HL-60/S4 treated with retinoic acid at 250 ng/mL for 4 days and 3 days (cell line): Measurements from ENCODE around the gene HSPBP1.

ENCODE experiments used
- in situ Hi-C: fragments of 300-500 bp; cut with MboI; formaldehyde crosslinking; loops from 2 replicates; pipeline ENCODE4 v1.7.0; 2022; ENCODE audit warnings: low sequenced_read_pairs

HSPBP1 gene

GRCh38 chr19:55256562-55257460 is 23.1 kb downstream of the HSPBP1 start:
- in situ Hi-C loops, result no loop called here

DNA sequence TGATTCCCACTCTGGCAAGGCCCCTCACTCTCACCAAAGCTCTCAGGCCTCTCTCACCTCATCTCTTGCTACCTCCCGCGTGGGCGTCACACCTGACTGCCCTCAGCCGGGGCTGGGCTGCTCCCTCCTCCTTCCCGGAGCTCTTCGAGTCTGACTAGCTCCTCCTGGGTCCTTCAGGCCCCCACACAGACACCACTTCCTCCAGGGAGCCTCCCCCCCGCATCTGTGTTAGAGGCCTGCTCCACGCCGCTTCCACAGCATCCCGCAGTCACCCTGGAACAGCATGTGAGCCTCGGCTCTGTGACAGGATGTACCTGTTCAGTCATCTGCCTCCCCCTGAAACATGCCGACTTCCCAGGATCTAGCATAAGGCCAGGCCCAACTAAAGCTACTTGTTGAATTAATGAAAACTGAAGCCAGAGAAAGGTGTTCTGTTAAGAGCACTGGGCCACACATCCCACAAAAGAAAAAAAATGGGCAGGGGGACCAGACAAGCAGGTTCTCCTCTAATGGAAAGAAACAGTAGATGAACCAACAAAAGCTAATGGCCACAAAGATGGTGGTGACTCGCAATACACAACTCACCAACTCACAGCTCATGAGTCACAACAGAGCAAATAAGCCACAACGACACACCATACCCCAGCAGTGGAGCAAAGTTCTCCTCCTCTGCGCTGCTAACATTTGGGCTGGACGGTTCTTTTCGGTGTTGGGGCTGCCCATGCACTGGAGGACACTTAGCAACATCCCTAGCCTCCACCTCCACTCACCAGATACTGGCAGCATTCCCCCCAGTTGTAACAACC is 24.1 kb downstream of the HSPBP1 start:
- in situ Hi-C loops, result no loop called here

DNA sequence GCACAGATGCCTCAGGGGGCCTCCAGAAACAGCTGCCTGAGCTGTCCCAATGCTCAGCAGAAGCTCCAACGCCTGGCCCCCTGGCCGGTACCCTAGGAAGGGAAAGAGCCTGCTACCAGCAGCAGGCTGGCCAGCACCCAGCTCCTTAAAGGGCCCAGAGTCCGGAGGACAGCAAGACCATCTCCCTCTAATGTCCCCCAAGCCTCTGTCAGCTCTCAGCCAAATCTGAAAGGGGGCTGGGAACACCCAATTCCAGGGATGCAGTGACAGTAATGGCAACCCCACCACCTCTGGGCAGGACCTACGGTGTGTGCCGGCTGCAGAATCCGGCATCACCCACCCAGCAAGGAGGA is 25.3 kb downstream of the HSPBP1 start:
- in situ Hi-C loops, result no loop called here

GRCh38 chr19:55253842-55254624 is 25.9 kb downstream of the HSPBP1 start:
- in situ Hi-C loops, result no loop called here

- in situ Hi-C loops, result no loop called here
Observed at GRCh38 chr19:55252760-55253663, 26.9 kb downstream of the HSPBP1 start.

DNA sequence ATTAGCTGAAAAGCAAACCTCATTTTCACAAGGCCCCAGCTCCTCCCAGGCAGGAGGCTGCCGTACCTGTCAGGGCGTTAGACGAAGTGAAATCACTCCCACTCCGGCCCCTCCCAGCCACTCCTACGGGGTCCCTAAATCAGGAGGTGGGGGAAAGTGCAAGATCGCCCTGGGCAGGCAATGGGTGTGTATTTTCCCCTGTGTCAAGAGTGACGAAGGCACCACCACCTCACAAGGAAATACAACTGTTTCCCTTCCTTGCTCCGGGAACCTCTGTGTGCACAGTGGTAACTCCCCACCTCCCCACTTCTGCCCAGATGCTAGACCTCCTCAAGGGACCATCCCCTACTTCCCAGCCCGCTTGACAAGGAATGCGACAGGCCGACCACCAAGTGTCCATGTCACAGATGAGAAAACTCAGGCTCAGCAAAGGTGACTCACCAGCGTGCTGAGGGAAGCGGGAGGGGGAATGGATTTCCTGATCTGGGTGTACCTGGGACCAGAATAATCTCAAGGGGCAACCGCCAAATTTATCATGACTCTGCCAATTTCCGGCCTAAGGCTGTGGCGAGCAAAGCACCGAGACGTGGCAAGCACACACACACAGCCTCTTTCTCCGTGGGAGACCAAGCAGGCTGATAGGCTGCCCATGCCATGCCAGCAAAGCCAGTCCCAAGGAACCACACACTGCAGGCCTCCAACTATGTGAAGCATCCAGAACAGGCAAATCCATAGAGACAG is 28.4 kb downstream of the HSPBP1 start:
- in situ Hi-C loops, result no loop called here

DNA sequence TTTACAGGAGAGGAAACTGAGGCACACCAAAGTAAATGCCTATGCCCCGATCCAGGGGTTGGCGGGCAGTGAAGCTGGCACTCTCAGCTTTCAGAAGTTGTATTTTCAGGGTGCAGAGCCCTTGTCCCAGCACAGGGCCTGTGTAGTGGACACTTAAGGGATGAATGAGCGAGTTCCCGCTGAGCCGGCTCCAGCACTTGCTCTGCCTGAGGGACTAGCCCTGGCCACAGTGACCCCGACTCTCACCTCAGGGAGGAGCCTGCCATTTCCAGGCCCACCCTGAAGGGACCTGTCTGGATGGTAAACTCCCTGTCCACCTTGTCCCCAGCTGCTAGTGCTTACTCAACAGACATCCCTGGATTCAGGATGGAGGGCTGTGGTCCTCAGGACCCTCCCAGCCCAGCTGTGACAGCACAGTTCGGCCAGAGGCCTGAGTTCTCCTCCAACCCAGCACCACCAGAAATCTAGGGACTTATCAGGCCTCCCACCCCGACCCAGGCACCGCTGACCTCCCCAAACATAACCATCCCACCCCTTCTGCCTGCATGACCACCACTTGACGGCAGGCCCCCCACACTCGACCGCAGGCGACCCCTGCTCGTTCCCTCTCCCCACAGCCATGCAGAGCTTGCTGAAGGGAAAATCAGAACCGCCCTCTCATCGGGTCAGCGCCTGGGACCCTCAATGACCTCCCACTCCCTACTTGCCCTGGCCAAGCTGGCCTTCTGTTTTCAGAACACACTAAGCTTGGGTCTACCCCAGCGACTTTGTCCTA is 29.5 kb downstream of the HSPBP1 start:
- in situ Hi-C loops, result no loop called here

DNA sequence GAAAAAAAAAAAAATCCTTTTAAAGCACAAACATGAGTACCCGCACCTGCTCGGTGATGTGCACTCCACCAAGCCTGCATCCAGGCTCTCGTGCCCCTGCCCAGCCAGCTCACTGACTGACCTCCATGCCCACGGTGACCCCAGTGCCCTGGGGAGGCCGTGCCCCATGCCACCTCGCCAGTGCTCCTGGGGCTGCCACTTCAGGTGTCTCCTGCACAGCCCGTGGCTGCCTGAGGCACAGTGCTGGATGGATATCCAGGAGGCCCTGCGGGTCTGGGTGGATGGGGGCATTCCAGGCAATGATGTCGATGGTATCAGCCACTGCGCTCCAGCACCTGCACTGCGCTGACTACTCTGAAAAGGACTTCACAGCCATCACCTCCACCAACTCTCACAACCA is 30.1 kb downstream of the HSPBP1 start:
- in situ Hi-C loops, result no loop called here

DNA sequence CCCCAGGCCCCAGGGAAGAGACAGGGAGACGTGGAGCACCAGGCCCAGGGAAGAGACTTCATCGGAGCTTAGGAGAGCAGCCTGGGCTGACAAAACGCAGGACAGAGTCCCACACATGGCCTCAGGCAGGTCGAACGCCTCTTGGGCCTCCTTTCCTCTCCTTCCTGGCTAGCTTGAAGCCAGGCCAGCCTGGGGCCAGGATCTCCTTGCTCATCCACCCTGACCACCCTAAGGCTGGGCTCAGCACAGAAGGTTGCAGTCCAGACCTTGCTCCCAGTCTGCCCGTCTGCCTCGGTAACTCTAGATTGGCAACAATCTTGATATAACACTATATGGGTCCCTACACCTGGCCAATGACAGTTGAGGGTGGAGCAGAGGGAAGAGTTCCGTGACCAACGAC is 31.2 kb downstream of the HSPBP1 start:
- in situ Hi-C loops, result no loop called here

DNA sequence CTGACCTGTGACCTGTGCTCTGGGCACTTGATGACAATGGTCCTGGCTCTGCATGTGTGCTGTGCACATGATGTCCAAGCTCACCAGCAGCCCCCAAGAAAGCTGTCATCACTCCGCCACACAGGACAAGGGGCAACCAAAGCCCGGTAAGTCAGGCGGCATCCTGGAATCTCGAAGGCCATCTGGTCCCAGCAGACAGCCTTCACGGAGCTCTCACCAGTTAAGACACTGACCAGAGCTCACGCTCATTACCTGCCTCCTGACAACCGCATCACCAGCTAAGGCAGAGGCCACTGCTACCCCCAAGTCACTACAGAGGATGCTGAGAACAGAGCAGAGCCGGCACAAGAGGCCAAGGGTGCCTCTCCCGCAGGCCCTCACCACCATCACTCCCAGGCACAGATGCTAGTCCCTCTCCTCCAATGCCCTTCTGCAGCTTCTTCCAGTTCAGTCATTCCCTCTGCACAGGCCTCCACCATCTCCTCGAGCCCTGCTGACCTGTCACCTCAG is 31.7 kb downstream of the HSPBP1 start:
- in situ Hi-C loops, result no loop called here

DNA sequence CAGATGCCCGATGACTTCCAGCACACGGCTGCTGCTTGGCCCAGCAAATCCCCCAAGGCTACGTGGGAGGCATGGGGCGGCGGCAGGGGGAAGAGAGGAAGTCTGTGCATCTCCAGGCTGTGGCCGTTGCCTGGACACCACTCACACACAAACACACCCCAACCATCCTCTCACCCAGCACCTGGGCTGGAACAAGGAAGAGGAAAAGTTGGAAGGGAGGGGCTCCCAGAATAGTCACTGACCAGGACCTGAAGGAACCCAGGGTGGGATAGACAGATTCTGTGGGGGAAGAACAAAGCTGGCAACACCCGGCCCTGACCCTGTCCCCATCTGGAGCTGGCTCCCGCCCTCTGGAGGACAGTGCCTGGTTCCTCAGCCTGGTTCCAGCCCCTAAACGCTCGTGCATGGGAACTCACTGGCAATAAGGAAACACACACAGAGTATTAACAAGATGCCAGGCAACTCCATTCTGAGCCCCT is 32.2 kb downstream of the HSPBP1 start:
- in situ Hi-C loops, result no loop called here

DNA sequence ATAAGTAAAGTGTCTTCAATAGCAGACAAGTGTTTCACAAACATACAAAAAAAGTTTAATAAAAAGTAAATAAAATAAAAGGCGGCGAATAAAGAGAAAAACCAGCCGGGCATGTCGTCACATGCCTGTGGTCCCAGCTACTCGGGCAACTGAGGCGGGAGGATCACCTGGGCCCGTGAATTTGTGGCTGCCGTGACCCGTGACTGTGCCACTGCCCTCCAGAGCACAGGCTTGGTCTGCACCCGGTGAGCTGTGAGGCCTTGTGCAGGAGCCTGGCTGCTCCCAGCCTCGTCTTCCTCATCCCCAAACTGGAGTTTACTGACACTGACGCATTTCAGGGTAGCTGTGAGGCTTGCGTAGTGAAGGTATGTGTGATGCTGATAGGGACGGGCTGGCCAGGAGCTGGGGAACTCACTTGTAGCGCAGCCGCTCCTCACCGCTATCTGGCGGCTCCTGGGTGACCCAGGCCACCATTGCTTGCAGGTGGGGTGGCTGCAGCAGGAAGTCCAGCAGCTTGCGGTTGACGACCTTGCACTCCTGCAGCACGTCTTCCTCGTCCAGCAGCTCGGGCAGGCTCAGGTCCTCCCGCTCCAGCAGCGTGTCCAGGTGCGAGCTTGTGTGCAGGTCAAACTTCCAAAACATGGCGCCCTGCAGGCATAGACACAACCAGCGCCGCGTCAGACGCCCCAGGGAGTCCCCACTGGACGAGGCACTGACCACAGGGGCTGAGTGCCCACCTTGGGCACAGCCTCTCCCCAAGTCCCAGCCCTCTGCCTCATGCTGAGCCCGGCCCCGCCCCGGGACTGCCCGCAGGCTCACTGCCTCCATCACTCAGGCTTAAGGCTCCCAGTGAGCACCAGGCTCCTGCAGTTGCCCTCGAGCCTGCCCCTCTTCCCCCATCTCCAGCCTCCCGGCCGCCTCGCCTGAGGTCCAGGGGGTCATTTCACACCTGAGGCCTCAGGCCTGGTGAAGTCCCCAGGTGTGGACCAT is 33.2 kb downstream of the HSPBP1 start:
- in situ Hi-C loops, result no loop called here

DNA sequence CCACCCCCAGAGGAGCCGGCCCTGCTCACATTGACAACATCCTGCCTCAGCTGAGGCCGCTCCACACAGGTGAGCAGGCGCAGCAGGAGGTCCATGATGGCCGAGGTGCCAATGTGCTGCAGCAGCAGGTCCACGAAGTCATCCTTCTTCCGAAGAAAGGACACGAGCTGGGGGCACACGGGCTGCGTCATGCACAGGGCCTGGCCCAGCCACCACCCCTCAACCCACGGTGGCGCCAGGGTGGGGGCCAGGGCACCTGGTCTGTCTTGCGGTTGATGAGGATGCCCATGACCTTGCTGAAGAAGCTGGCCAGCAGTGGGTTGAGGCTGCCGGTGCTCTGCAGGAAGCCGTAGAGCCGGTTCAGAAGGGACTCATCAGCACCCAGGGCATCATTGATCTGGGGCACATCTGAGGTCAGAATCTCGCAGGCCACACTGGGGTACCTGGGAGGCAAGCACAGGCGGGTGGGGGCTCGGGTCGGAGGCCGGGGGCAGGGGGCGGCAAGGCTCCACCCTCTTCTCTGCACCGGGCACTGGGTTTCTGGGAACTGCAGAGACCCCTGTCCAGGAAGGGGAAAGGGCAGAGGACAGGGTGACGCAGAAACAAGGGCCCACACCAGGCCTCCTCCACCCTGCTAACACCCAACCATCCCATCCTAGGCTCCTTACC is 34.5 kb downstream of the HSPBP1 start:
- in situ Hi-C loops, result no loop called here

DNA sequence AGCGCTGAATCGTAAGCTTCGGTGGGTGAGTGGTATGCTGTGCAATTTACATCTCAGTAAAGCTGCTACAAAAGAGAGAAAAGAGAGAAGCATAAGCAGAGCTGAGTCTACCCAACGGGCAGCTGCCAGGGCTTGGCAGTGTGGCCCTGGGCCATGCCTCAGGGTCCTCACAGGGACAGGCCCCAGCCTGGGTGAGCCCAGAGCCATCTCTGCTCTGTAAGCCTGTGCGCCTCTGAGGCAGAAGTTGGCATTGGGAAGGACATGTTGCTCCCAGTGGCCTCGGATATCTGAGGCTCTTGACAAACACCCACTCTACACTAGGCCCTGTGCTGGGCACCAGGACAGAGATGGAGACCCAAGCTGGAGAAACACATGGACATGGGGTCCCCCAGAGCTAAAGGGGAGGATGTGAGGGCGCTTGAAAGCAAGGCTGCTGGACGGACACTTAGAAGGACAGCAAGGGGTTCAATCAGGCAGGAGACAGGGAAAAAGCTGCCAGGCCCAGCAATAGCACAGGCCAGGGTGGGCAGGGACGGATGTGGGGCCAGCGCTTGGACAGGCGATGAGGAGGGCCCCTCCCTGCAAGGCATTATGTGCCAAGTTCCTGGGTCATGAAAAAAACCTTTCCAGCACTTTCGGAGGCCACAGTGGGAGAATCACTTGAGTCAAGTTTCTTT is 35.8 kb downstream of the HSPBP1 start:
- in situ Hi-C loops, result no loop called here

DNA sequence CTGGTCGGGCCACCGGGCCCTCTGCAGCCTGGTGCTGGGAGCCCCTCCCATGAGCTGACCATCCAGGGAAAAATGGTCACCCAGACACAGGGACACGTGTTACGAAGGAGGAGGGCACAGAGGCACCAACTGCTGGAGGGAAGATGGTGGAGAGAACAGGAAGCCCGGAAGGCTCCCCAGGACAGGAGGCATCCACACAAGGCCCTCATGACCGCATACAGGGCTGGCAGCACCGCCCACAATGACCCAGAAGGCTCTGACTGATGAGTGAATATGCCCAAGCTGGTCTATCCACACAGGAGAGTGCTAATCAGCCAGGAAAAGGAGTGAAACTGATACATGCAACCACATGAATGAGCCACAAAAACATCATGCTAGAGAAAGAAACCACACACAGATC is 37.4 kb downstream of the HSPBP1 start:
- in situ Hi-C loops, result no loop called here

- in situ Hi-C loops, result no loop called here
Observed at GRCh38 chr19:55241935-55242464, 37.9 kb downstream of the HSPBP1 start.
